ENCODE measurements around the gene ITGAV. TPM values are rescaled to one million over a fixed set of nuclear protein-coding genes. Genes with fewer than 3 reads are reported as not detected.

ITGAV gene
- total and polyA plus RNA-seq, 9 donors = 35.3 to 123 (median 96.8) TPM

- no peak overlapping the region for H3K4me3 ChIP-seq
- intact Hi-C loops (cut with DNase I) = no loop called here
- 67 to 86% (median 86%) methylated on average over 4 of the region's 4 CpGs for WGBS, 3 donors
Measured at GRCh38 chr2:186617148-186617547, 27.3 kb downstream of the ITGAV start.

GRCh38 chr2:186617771-186618170 is 27.9 kb downstream of the ITGAV start:
- Histone ChIP-seq H3K9me3 (no peaks in the 10 kb centered on the region), H3K27me3 (no peaks in the 10 kb centered on the region), H3K27ac (no peak overlapping the region), H3K4me1 (ENCODE audit: insufficient read depth) (peaks cover 3% of the 10 kb centered on the region), H3K4me3 (no peak overlapping the region), H3K36me3 (no peaks in the 10 kb centered on the region)
- TF ChIP-seq, protein P1, sequence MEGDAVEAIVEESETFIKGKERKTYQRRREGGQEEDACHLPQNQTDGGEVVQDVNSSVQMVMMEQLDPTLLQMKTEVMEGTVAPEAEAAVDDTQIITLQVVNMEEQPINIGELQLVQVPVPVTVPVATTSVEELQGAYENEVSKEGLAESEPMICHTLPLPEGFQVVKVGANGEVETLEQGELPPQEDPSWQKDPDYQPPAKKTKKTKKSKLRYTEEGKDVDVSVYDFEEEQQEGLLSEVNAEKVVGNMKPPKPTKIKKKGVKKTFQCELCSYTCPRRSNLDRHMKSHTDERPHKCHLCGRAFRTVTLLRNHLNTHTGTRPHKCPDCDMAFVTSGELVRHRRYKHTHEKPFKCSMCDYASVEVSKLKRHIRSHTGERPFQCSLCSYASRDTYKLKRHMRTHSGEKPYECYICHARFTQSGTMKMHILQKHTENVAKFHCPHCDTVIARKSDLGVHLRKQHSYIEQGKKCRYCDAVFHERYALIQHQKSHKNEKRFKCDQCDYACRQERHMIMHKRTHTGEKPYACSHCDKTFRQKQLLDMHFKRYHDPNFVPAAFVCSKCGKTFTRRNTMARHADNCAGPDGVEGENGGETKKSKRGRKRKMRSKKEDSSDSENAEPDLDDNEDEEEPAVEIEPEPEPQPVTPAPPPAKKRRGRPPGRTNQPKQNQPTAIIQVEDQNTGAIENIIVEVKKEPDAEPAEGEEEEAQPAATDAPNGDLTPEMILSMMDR (IDR thresholded peaks at IDR 0.05) = no peak
- no peak for TF ChIP-seq POLR2A (IDR thresholded peaks at IDR 0.05)
- no peak for TF ChIP-seq EP300 (IDR thresholded peaks at IDR 0.05)
- intact Hi-C loops (cut with DNase I) = no loop called here
- DNase-seq = no peak
- 76 to 97% (median 91%) methylated on average over 1 of the region's 1 CpG for WGBS, 3 donors

More at GRCh38 chr2:186617148-186617547, 27.3 kb downstream of the ITGAV start:
- TF ChIP-seq, protein P1 (IDR thresholded peaks at IDR 0.05) = no peak
- TF ChIP-seq POLR2A (IDR thresholded peaks at IDR 0.05) (no peak), EP300 (IDR thresholded peaks at IDR 0.05) (no peak)
- H3K27ac ChIP-seq = no peak overlapping the region
- no peaks in the 10 kb centered on the region for H3K9me3 ChIP-seq
- no peak for DNase-seq
- no peaks in the 10 kb centered on the region for H3K36me3 ChIP-seq
- no peaks in the 10 kb centered on the region for H3K27me3 ChIP-seq
- peaks cover 4% of the 10 kb centered on the region for H3K4me1 ChIP-seq (ENCODE audit: insufficient read depth)

GRCh38 chr2:186618696-186619095 is 28.8 kb downstream of the ITGAV start:
- H3K27ac ChIP-seq = no peak overlapping the region
- WGBS, 3 donors = 94 to 98% (median 95%) methylated on average over 1 of the region's 1 CpG
- intact Hi-C loops (cut with DNase I) = no loop called here
- H3K27me3 ChIP-seq = no peaks in the 10 kb centered on the region
- no peaks in the 10 kb centered on the region for H3K9me3 ChIP-seq
- peaks cover 3% of the 10 kb centered on the region for H3K4me1 ChIP-seq (ENCODE audit: insufficient read depth)
- no peak overlapping the region for H3K4me3 ChIP-seq
- no peak for TF ChIP-seq POLR2A (IDR thresholded peaks at IDR 0.05)
- TF ChIP-seq EP300 (IDR thresholded peaks at IDR 0.05) = no peak
- TF ChIP-seq, protein P1 (IDR thresholded peaks at IDR 0.05) = no peak
- no peaks in the 10 kb centered on the region for H3K36me3 ChIP-seq
- DNase-seq = no peak

DNA sequence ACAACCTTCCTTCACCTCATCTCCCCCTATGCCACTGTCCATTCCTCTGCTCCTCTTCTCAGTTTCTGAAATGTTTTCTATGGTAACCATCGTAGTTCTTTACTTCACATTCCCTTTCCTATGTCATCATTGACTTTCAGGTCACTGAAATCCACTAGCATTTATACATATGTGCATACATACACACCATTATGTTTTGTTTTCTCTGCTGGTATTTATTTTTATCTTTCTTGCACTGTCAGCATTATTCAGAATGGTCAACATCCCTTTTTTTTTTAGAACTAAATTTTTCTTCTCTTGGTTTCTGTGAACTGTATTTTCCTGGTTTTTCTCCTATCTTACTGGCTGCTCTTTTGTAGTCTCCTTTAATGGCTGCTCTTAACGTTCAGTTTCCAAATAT is 33.2 kb downstream of the ITGAV start:
- Histone ChIP-seq H3K4me3 (no peak overlapping the region), H3K4me1 (ENCODE audit: insufficient read depth) (no peaks in the 10 kb centered on the region), H3K27ac (no peak overlapping the region), H3K36me3 (no peaks in the 10 kb centered on the region), H3K27me3 (no peaks in the 10 kb centered on the region), H3K9me3 (no peaks in the 10 kb centered on the region)
- no peak for DNase-seq
- TF ChIP-seq, protein P1 (IDR thresholded peaks at IDR 0.05) = no peak
- TF ChIP-seq POLR2A (IDR thresholded peaks at IDR 0.05) = no peak
- no peak for TF ChIP-seq EP300 (IDR thresholded peaks at IDR 0.05)
- intact Hi-C loops (cut with DNase I) = no loop called here
- 82 to 88% (median 83%) methylated on average over 2 of the region's 2 CpGs for WGBS, 3 donors

Measured in ovary (tissue), 9 donors.